NB4 (cell line): Measurements from ENCODE around the gene ABCF2.
A peak's percentile ranks its signal among the peaks of the same experiment; 100 is the strongest.

Source experiments
- DNase-seq: peaks from one replicate; pipeline ENCODE4 v3.0.0; 2010; ENCODE audit warnings: low read depth
- H3K4me3 ChIP-seq: one replicate; pipeline ENCODE4 v1.5.1; 2011; ENCODE audit warnings: mild to moderate bottlenecking, low read depth, low read length, moderate library complexity
- CTCF ChIP-seq: IDR thresholded peaks from one replicate; pipeline ENCODE4 v1.5.1; 2012; ENCODE audit warnings: low read depth, low read length
- MAX ChIP-seq: IDR thresholded peaks from 2 replicates; pipeline ENCODE4 v1.6.1; 2011; ENCODE audit warnings: low read depth, low read length
- MYC ChIP-seq: IDR thresholded peaks from 2 replicates; pipeline ENCODE4 v1.6.1; 2011; ENCODE audit warnings: low read depth, low read length
- POLR2A ChIP-seq: IDR thresholded peaks from 2 replicates; pipeline ENCODE4 v1.6.1; 2011; ENCODE audit warnings: mild to moderate bottlenecking; ENCODE audit not compliant: insufficient read length; ENCODE audit errors: extremely low read depth

The ABCF2 gene

DNA sequence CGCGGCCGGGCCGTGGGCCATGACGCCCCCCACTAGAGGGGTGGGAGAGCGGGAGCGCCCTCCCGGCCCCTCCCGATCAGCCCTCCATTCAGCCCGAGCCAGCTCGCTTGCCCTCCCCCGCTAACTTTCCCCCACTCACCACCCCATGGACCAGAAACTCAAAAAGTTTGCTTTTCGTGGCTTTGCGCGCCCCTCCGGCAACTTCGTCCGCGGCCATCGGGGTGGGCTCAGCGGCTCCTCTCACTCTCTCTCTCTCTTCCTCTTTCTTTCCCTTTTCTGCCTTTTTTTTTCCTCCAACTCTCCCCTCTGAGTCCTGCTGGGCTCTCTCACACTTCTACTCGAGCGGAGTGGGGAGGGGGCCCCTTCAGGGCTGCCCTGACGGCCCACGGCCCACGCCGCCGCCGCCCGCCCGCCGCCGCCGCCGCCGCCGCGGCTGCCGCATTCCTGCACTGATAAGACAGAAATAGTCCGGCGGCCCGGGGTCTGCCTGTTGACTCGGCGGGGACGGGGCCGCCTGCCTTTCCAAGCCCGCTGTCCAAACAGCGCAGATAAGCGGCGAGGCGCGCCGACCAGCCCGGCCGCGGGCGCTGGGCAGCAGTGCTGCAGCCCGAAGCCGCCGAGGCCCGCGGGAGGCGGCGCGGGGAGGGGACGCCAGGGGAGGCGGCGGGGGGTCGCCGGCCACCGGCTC lies 21.5 kb upstream of the ABCF2 start, which contains the start of gene SMARCD3:
Gene SMARCD3, minus strand, starts transcription at position 349 of the 688 bp plus-strand sequence. Its CDS starts 132 bp downstream, at position 217.
- peak; percentile 73 for DNase-seq
- no peak for TF ChIP-seq MYC
- H3K4me3 ChIP-seq, result peak within 1 kb of the TSS; percentile 43

- TF ChIP-seq MAX (no peak), MYC (no peak), POLR2A (no peak), CTCF (no peak)
- H3K4me3 ChIP-seq, result no peak overlapping the region
- no peak for DNase-seq
These were observed 20.8 kb upstream of the ABCF2 start for GRCh38 chr7:151247611-151248345.

DNA sequence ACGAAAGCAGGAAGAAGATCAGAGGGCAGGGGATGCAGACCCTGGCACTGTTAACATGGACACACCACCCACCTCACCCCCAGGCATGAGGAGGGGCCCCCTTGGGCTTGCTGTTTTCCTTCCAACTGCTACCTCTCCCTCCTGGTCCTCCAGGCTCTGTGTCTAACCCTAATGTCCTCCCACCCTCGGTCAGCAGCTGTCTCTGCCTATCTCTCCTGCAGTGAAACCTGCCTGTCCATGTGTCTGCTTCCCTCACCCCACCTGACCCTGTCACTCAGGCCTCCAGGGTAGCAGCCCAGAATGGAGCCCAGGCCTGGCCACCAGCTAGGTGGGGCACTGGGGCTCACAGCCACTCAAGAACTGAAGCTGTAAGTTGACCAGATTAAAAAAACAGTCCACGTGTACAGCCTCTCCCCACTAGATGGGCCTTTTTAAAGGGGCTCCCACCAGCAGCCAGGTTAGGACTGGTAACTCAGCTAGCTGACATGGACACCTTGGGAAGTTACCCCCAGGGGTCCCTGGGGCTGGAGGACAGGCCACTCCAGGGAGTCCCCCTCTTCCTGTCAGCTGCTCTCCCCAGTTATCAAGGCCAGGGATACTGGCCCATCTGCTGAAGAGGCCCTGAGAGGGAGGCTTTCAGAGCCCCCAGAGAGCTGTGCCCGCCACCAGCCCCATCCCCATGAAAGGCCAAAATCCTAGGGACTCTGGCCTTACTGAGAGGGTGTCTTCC lies 20.0 kb upstream of the ABCF2 start:
- no peak for DNase-seq
- TF ChIP-seq MYC (no peak), CTCF (no peak), POLR2A (no peak), MAX (no peak)
- H3K4me3 ChIP-seq, result no peak overlapping the region

DNA sequence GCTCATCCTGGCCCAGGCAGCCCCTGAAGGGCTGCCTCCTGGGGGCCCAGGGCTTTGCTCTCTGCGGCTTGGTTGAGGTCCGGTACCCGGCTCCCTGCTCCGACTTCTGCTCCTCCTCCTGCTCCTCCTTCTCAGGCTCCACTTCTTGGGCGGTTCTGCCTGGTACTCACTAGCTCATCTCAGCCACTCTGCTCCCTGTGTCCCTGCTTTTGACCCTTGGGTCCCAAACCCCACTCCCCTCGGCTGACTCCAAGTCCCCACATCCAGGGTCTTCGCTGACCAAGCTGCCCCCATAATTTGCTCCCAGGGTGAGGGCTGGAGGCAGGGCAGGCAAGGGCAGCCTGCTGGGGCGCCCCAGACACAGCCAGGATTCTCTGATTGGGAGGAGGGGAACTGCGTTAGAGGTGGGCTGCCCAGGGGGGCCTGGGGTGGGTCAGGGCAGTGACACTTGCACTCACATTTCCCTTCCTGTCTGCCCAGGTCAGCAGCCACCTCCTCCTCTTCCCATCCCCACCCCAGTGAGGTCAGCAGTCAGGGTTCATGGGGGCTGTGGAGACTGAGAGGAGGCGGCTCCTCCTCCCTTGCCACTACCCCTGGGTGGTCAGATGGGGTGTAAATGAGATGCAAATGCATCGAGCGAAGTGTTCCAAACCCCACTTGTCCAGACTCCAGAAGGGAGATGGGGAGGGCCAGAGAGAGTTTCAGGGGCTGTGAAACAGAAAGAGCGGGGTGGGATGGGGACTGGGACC lies 19.3 kb upstream of the ABCF2 start:
- H3K4me3 ChIP-seq, result no peak overlapping the region
- no peak for DNase-seq
- TF ChIP-seq POLR2A (no peak), MYC (no peak), CTCF (no peak)

- DNase-seq, result peak; percentile 79
- H3K4me3 ChIP-seq, result no peak overlapping the region
- peak; percentile 47 for TF ChIP-seq CTCF
- no peak for TF ChIP-seq POLR2A
These were observed 18.5 kb upstream of the ABCF2 start for GRCh38 chr7:151245360-151246101.

DNA sequence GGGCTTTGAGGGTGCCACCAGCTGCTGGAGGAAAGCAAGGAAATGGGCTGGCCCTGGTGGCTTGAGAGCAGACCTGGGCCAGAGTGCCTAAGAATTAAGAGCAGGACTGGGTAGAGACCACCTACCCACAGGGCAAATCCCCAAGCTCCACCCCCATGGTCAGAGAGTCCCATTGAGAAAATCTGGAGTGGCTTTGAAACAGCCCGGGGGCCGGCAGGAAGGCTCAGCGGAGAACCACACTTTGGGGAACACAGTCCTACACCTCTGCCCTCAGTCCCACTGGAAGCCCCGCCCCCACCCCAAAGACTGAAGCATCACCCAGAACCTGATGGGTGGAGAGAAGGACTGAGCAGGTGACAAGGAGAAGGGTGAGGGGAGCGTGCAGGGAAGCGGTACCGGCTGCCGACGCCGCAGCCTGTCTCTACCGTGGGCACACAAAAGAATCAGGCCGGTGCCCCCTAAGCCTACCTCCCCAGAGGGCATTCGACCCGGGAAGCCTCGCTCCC lies 17.9 kb upstream of the ABCF2 start:
- no peak for TF ChIP-seq MAX
- TF ChIP-seq MYC, result no peak
- no peak for TF ChIP-seq POLR2A
- no peak for DNase-seq
- H3K4me3 ChIP-seq, result no peak overlapping the region
